ENCODE data around the gene KPNA5.

- TF ChIP-seq EZH2phosphoT487 (IDR thresholded peaks at IDR 0.05; ENCODE audit: low read depth) (no peak), CTCF (IDR thresholded peaks at IDR 0.05; ENCODE audit: low read depth, low read length) (no peak)
These were observed 33.8 kb downstream of the KPNA5 start for GRCh38 chr6:116714761-116715160.

Measured in OCI-LY3 (cell line).